ENCODE data around the gene FBXO17. TPM values are rescaled to one million over a fixed set of nuclear protein-coding genes. Genes with fewer than 3 reads are reported as not detected.

Gene FBXO17
- total and polyA plus RNA-seq, 2 donors (not counting 1 experiment from before 2014, with no cell fraction given), result not detected

DNA sequence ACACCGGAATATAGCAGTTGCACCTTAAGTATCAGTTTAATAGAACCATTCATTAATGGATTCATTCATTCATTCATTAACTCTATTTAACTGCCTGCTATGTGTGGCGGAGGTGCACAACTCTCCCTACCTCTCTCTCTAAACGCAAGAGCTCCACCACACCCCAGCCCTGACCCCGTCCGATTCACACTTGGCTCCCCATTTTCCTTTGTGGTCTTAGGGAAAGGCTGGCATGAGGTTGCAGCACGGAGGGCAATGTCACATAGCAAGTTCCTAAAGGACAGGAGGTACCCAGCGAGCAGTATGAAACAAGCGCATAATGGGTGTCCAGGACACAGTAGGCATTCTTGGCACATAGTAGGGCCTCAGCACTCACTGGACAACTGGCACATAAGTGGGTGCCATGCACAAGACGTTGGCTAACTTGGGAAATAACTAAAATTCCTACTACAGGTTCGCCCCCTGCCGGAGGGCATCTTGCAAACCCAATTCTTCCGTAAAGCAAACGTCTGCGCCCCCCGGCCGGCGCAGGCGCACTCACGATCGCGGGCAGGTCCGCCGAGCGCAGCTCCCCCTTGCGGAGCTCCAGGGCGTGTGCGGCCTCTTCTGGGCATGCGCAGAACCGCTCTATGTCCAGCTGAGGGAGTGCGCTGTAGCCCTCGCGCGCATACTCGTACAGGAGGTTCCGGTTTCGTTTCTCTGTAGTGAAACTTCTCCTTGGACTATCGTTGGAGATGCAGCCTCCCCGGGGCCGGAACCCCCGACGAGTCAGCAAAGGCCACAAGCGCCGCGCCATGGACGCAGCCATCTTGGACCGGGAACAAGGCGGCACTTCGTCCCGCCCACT lies 45.4 kb downstream of the FBXO17 start, which contains the start of gene SARS2:
TSS of gene SARS2 (minus strand) at position 835 of the 847 bp plus-strand sequence. CDS start at position 808, 27 bp downstream.
- WGBS (ENCODE audit: insufficient coverage), result under 1% methylated on average over 47 of the region's 49 CpGs
- Histone ChIP-seq H3K4me1 (ENCODE audit: control insufficient read depth in 2 of 2, insufficient read depth in 2 of 2, low read length in 2 of 2) (peaks cover 19 to 28% of the 10 kb centered on the region in 2 donors), H3K36me3 (replicated peaks in 1 of 2; ENCODE audit: control extremely low read depth in 1 of 2, control insufficient read depth in 1 of 2, extremely low read depth in 1 of 2, insufficient read depth in 2 of 2, low read length in 1 of 2) (peaks cover 0 to 27% of the 10 kb centered on the region in 2 experiments), H3K4me2 (replicated peaks; ENCODE audit: low read depth, low read length, poor library complexity, severe bottlenecking) (peak within 1 kb of the TSS; percentile 97), H3K9me3 (ENCODE audit: control extremely low read depth in 1 of 3, control insufficient read depth in 2 of 3, insufficient read depth in 1 of 3, low read length in 2 of 3) (peaks cover 0 to 6% (median 0%) of the 10 kb centered on the region in 3 donors), H3K9ac (ENCODE audit: low read length) (peak within 1 kb of the TSS; percentile 93), H3K4me3 (ENCODE audit: control extremely low read depth in 1 of 5, extremely low read depth in 1 of 5, insufficient read depth in 1 of 5, low read depth in 2 of 5, low read length in 4 of 5) (peak within 1 kb of the TSS; percentile 79 to 93 (median 91)), H3K27ac (ENCODE audit: low read length in 2 of 2) (peak within 1 kb of the TSS; percentile 84 to 91), H4K20me1 (ENCODE audit: control insufficient read depth, insufficient read depth, low read length, poor library complexity, severe bottlenecking) (peaks cover 5% of the 10 kb centered on the region), H2AFZ (ENCODE audit: insufficient read depth, low read depth, low read length, poor library complexity, severe bottlenecking) (peak within 1 kb of the TSS; percentile 81), H3K27me3 (replicated peaks in 1 of 4; ENCODE audit: control extremely low read depth in 1 of 4, control insufficient read depth in 3 of 4, insufficient read depth in 4 of 4, low read length in 3 of 4) (no peaks in the 10 kb centered on the region), H3K79me2 (ENCODE audit: control insufficient read depth, insufficient read depth, low read length) (peaks cover 36% of the 10 kb centered on the region)
- TF ChIP-seq, protein P1, sequence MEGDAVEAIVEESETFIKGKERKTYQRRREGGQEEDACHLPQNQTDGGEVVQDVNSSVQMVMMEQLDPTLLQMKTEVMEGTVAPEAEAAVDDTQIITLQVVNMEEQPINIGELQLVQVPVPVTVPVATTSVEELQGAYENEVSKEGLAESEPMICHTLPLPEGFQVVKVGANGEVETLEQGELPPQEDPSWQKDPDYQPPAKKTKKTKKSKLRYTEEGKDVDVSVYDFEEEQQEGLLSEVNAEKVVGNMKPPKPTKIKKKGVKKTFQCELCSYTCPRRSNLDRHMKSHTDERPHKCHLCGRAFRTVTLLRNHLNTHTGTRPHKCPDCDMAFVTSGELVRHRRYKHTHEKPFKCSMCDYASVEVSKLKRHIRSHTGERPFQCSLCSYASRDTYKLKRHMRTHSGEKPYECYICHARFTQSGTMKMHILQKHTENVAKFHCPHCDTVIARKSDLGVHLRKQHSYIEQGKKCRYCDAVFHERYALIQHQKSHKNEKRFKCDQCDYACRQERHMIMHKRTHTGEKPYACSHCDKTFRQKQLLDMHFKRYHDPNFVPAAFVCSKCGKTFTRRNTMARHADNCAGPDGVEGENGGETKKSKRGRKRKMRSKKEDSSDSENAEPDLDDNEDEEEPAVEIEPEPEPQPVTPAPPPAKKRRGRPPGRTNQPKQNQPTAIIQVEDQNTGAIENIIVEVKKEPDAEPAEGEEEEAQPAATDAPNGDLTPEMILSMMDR (IDR thresholded peaks at IDR 0.05), result peak; percentile 100
- TF ChIP-seq EZH2 (IDR thresholded peaks at IDR 0.05; ENCODE audit: borderline replicate concordance, insufficient read depth, low read depth, low read length, poor library complexity, severe bottlenecking), result no peak
- H3K4me3 Mint-ChIP-seq, result peak within 1 kb of the TSS; percentile 99
- H3K4me1 Mint-ChIP-seq, result peaks cover 26% of the 10 kb centered on the region
- CTCF ChIA-PET, result interaction anchor here (0.7 to 5.6 kb wide), 39 partner anchors 27 to 1276 kb away, joined by 3 to 55 read pairs (median 4); partner anchors contain the start of genes ACTN4, ECH1, EIF3K and FAM98C
- peak; percentile 69 for ATAC-seq (ENCODE audit: low read depth)
- DNase-seq, result no peak
- POLR2A ChIA-PET, result interaction anchor here (0.5 to 2.4 kb wide), 9 partner anchors 30 to 527 kb away, joined by 3 to 17 read pairs (median 4); partner anchors contain the start of genes ACTN4, FAM98C, MAP4K1 and NFKBIB
- H3K9me3 Mint-ChIP-seq (ENCODE audit: insufficient read depth), result peaks cover 3% of the 10 kb centered on the region
- intact Hi-C loops (cut with micrococcal nuclease), result loop anchor here (1.0 to 2.0 kb wide), 12 partner anchors 31 to 666 kb away; partner anchors contain the start of genes ACTN4, FAM98C, NFKBIB and SIRT2
- peak within 1 kb of the TSS; percentile 99 for H3K27ac Mint-ChIP-seq
- no peaks in the 10 kb centered on the region for H3K27me3 Mint-ChIP-seq

All from B cell (primary cell).